ENCODE measurements around the gene COQ10B.
"Not testable (repeated sequence)": the region's sequence is repeated elsewhere in the genome, so short reads cannot be mapped to it uniquely, and the experiment has no call there.

The COQ10B gene

GRCh38 chr2:197450935-197451358 lies 2.4 kb upstream of the COQ10B start:
- peak; percentile 50 for DNase-seq (ENCODE audit: low spot score)

- no peak for DNase-seq (ENCODE audit: low spot score)
These were observed 614 bp upstream of the COQ10B start for GRCh38 chr2:197452754-197453122.

- no peak for DNase-seq (ENCODE audit: low spot score)
These were observed 604 bp downstream of the COQ10B start for GRCh38 chr2:197453914-197454398.

GRCh38 chr2:197454923-197455322 lies 1.6 kb downstream of the COQ10B start:
- no peak for DNase-seq (ENCODE audit: low spot score)

- DNase-seq (ENCODE audit: low spot score): no peak
These were observed 2.1 kb downstream of the COQ10B start for GRCh38 chr2:197455428-197455827.

- DNase-seq (ENCODE audit: low spot score): no peak
These were observed 7.3 kb downstream of the COQ10B start for GRCh38 chr2:197460649-197461048.

GRCh38 chr2:197461057-197461456 lies 7.7 kb downstream of the COQ10B start:
- no peak for DNase-seq (ENCODE audit: low spot score)

- no peak for DNase-seq (ENCODE audit: low spot score)
These were observed 10.8 kb downstream of the COQ10B start for GRCh38 chr2:197464175-197464574.

GRCh38 chr2:197472166-197472565 lies 18.8 kb downstream of the COQ10B start:
- no peak for DNase-seq (ENCODE audit: low spot score)

- DNase-seq (ENCODE audit: low spot score): no peak
These were observed 24.4 kb downstream of the COQ10B start for GRCh38 chr2:197477797-197478196.

GRCh38 chr2:197480165-197481036 lies 27.0 kb downstream of the COQ10B start:
- DNase-seq (ENCODE audit: low spot score): no peak

- DNase-seq (ENCODE audit: low spot score): not testable (repeated sequence)
These were observed 30.9 kb downstream of the COQ10B start for GRCh38 chr2:197484248-197484647.

- DNase-seq (ENCODE audit: low spot score): no peak
These were observed 32.8 kb downstream of the COQ10B start for GRCh38 chr2:197486175-197486574.

GRCh38 chr2:197487385-197487784 lies 34.0 kb downstream of the COQ10B start:
- DNase-seq (ENCODE audit: low spot score): no peak

- no peak for DNase-seq (ENCODE audit: low spot score)
These were observed 42.2 kb downstream of the COQ10B start for GRCh38 chr2:197495433-197496134.

GRCh38 chr2:197496695-197497094 lies 43.3 kb downstream of the COQ10B start:
- DNase-seq (ENCODE audit: low spot score): no peak

- no peak for DNase-seq (ENCODE audit: low spot score)
These were observed 44.0 kb downstream of the COQ10B start for GRCh38 chr2:197497326-197497725.

GRCh38 chr2:197498235-197498936 lies 45.0 kb downstream of the COQ10B start:
- no peak for DNase-seq (ENCODE audit: low spot score)

- peak; percentile 57 for DNase-seq (ENCODE audit: low spot score)
These were observed 45.7 kb downstream of the COQ10B start for GRCh38 chr2:197498937-197499593.

GRCh38 chr2:197499594-197500502 lies 46.5 kb downstream of the COQ10B start, which contains the start of the genes HSPD1 and HSPE1:
HSPD1 (minus strand) TSS chr2:197499840; CDS start chr2:197498848, 992 bp downstream.
HSPE1 (plus strand) TSS chr2:197500379; CDS start chr2:197500437, 58 bp downstream.
- DNase-seq (ENCODE audit: low spot score): peak; percentile 99
